ENCODE measurements around the gene TOP2B. TPM values are rescaled to one million over a fixed set of nuclear protein-coding genes. Genes with fewer than 3 reads are reported as not detected.

The TOP2B gene
- total and polyA plus RNA-seq, 4 donors = 13.5 to 52.9 (median 34.5) TPM

DNA sequence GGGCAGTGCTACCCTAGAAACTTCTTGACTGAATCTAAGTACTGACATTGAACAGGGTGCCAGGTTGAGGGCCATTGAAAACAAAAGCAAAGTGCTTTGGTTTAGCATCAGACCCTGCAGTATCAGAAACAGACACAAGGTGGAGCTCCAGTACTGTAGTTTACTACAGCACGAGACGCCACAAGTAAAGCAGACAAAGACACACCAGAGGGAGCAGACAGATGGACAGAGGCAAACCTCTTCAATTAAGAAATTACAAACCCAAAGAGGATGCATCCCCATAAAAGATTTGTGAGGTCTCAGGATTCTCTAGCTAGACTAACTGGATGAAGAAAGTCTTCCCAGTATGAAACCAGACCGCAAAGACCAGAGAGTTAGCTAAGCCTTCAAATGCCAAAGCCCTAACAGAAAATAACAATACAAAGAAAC, 16.6 kb downstream of the TOP2B start:
- WGBS = 40% methylated on average over 3 of the region's 3 CpGs
- DNase-seq (ENCODE audit: low spot score) = peak; percentile 85
- H3K9me3 ChIP-seq (ENCODE audit: control insufficient read depth in 4 of 4, low read length in 3 of 4) = no peaks in the 10 kb centered on the region
- H3K4me3 ChIP-seq (ENCODE audit: low read depth in 1 of 3, low read length in 3 of 3) = no peak overlapping the region
- H3K36me3 ChIP-seq (ENCODE audit: control insufficient read depth in 4 of 4, insufficient read depth in 3 of 4, low read depth in 1 of 4, low read length in 3 of 4) = peaks cover 0 to 3% (median 0%) of the 10 kb centered on the region in 4 donors
- peaks cover 1 to 15% (median 14%) of the 10 kb centered on the region in 4 donors for H3K4me1 ChIP-seq (ENCODE audit: control insufficient read depth in 4 of 4, insufficient read depth in 4 of 4, low read length in 3 of 4)
- no peak overlapping the region for H3K9ac ChIP-seq (ENCODE audit: low read depth in 1 of 2, low read length in 2 of 2)
- H3K27me3 ChIP-seq (ENCODE audit: control insufficient read depth in 4 of 4, insufficient read depth in 4 of 4, low read length in 3 of 4) = no peaks in the 10 kb centered on the region
- TF ChIP-seq RAD21 (IDR thresholded peaks at IDR 0.05) (peak; percentile 96 to 97), FOXA2 (IDR thresholded peaks at IDR 0.05) (no peak)
- TF ChIP-seq, protein P1, sequence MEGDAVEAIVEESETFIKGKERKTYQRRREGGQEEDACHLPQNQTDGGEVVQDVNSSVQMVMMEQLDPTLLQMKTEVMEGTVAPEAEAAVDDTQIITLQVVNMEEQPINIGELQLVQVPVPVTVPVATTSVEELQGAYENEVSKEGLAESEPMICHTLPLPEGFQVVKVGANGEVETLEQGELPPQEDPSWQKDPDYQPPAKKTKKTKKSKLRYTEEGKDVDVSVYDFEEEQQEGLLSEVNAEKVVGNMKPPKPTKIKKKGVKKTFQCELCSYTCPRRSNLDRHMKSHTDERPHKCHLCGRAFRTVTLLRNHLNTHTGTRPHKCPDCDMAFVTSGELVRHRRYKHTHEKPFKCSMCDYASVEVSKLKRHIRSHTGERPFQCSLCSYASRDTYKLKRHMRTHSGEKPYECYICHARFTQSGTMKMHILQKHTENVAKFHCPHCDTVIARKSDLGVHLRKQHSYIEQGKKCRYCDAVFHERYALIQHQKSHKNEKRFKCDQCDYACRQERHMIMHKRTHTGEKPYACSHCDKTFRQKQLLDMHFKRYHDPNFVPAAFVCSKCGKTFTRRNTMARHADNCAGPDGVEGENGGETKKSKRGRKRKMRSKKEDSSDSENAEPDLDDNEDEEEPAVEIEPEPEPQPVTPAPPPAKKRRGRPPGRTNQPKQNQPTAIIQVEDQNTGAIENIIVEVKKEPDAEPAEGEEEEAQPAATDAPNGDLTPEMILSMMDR (IDR thresholded peaks at IDR 0.05; ENCODE audit: low read depth, low read length, missing input control) = peak; percentile 94
- H3K27ac ChIP-seq (ENCODE audit: low read depth in 1 of 2, low read length in 2 of 2) = no peak overlapping the region

DNA sequence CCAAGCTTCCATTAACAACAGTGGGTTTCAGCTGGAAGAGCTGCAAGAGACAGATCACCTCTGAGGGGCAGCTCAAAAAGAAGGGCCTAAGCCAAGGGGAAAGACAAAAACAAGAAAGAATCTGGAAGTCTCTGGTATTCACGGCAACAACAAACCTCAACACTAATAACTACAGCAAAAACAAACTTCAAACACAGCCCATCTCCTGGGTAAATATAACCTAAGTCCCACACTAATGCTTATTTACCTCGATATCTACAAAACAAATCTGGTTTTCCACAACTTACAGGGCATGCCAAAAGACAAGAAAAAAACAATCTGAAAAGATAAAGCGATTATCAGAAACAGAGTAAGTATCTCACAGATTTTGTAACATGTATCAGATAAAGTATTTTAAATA, 29.7 kb downstream of the TOP2B start:
- Histone ChIP-seq H3K9ac (ENCODE audit: low read depth in 1 of 2, low read length in 2 of 2) (no peak overlapping the region), H3K9me3 (ENCODE audit: control insufficient read depth in 4 of 4, low read length in 3 of 4) (no peaks in the 10 kb centered on the region), H3K27ac (ENCODE audit: low read depth in 1 of 2, low read length in 2 of 2) (peak overlapping the region in 1 of 2 donors; percentile 41), H3K36me3 (ENCODE audit: control insufficient read depth in 4 of 4, insufficient read depth in 3 of 4, low read depth in 1 of 4, low read length in 3 of 4) (peaks cover 1 to 25% (median 4%) of the 10 kb centered on the region in 4 donors), H3K4me1 (ENCODE audit: control insufficient read depth in 4 of 4, insufficient read depth in 4 of 4, low read length in 3 of 4) (peaks cover 0 to 27% (median 5%) of the 10 kb centered on the region in 4 donors), H3K27me3 (ENCODE audit: control insufficient read depth in 4 of 4, insufficient read depth in 4 of 4, low read length in 3 of 4) (no peaks in the 10 kb centered on the region), H3K4me3 (ENCODE audit: low read depth in 1 of 3, low read length in 3 of 3) (no peak overlapping the region)
- TF ChIP-seq, protein P2, sequence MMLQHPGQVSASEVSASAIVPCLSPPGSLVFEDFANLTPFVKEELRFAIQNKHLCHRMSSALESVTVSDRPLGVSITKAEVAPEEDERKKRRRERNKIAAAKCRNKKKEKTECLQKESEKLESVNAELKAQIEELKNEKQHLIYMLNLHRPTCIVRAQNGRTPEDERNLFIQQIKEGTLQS (IDR thresholded peaks at IDR 0.05) = no peak
- TF ChIP-seq SP1 (IDR thresholded peaks at IDR 0.05) = no peak
- TF ChIP-seq, protein P3, sequence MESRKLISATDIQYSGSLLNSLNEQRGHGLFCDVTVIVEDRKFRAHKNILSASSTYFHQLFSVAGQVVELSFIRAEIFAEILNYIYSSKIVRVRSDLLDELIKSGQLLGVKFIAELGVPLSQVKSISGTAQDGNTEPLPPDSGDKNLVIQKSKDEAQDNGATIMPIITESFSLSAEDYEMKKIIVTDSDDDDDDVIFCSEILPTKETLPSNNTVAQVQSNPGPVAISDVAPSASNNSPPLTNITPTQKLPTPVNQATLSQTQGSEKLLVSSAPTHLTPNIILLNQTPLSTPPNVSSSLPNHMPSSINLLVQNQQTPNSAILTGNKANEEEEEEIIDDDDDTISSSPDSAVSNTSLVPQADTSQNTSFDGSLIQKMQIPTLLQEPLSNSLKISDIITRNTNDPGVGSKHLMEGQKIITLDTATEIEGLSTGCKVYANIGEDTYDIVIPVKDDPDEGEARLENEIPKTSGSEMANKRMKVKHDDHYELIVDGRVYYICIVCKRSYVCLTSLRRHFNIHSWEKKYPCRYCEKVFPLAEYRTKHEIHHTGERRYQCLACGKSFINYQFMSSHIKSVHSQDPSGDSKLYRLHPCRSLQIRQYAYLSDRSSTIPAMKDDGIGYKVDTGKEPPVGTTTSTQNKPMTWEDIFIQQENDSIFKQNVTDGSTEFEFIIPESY (IDR thresholded peaks at IDR 0.05) = no peak
- DNase-seq (ENCODE audit: low spot score) = no peak
- WGBS = 45% methylated on average over 3 of the region's 3 CpGs

DNA sequence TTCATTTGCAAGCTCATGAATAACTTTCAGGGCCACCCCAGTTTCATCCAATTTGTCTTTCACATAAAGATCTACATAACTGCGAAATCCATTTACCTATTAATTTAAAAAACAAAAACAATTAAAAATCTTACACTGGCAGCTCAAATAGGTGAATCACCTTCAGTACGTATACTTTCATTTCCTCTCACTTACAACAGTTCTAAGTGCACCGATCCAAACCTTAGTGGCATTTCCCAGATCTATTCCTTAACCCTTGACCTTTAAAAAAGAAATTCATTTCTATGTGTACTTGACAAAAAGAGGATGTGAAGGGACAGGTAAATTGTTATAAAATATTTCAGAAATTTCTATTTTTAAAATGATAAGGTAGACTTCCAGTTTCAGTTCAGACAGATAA, 30.8 kb downstream of the TOP2B start:
- Histone ChIP-seq H3K27ac (ENCODE audit: low read depth in 1 of 2, low read length in 2 of 2) (no peak overlapping the region), H3K4me1 (ENCODE audit: control insufficient read depth in 4 of 4, insufficient read depth in 4 of 4, low read length in 3 of 4) (peaks cover 0 to 27% (median 5%) of the 10 kb centered on the region in 4 donors), H3K36me3 (ENCODE audit: control insufficient read depth in 4 of 4, insufficient read depth in 3 of 4, low read depth in 1 of 4, low read length in 3 of 4) (peaks cover 1 to 34% (median 10%) of the 10 kb centered on the region in 4 donors), H3K9ac (ENCODE audit: low read depth in 1 of 2, low read length in 2 of 2) (no peak overlapping the region), H3K27me3 (ENCODE audit: control insufficient read depth in 4 of 4, insufficient read depth in 4 of 4, low read length in 3 of 4) (no peaks in the 10 kb centered on the region), H3K4me3 (ENCODE audit: low read depth in 1 of 3, low read length in 3 of 3) (no peak overlapping the region), H3K9me3 (ENCODE audit: control insufficient read depth in 4 of 4, low read length in 3 of 4) (no peaks in the 10 kb centered on the region)
- no peak for DNase-seq (ENCODE audit: low spot score)
- TF ChIP-seq EGR1 (IDR thresholded peaks at IDR 0.05; ENCODE audit: low read depth in 2 of 2) (no peak), REST (IDR thresholded peaks at IDR 0.05) (no peak), RXRA (IDR thresholded peaks at IDR 0.05) (no peak), TAF1 (conservative IDR thresholded peaks at IDR 0.05) (no peak)
- TF ChIP-seq, protein P1 (IDR thresholded peaks at IDR 0.05; ENCODE audit: low read depth, low read length, missing input control) = no peak
- TF ChIP-seq, protein P2 (IDR thresholded peaks at IDR 0.05) = no peak
- WGBS = 72% methylated on average over 3 of the region's 3 CpGs
